ENCODE measurements around the gene VPS8.
"Not testable (repeated sequence)": the region's sequence is repeated elsewhere in the genome, so short reads cannot be mapped to it uniquely, and the experiment has no call there.

The VPS8 gene

DNA sequence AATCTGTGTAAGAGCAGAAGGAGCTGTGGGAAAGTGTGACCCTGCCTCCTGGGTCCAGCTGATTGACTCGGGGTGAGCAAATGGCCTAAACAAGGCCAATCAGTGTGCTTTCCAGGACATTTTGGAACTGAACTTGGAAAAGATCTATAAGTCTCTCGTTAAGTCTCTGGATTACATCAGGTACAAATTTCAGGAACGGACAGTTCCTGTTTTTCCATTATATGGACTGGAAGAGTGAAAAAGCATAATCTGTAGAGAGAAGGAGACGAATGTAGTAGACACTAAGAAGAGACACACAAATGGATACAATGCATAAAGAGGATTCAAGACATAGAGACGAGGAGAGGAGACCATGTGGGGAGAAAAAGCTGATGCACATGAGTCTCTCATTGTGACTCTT, 173.6 kb downstream of the VPS8 start:
- no peak for DNase-seq (ENCODE audit: low spot score)

DNA sequence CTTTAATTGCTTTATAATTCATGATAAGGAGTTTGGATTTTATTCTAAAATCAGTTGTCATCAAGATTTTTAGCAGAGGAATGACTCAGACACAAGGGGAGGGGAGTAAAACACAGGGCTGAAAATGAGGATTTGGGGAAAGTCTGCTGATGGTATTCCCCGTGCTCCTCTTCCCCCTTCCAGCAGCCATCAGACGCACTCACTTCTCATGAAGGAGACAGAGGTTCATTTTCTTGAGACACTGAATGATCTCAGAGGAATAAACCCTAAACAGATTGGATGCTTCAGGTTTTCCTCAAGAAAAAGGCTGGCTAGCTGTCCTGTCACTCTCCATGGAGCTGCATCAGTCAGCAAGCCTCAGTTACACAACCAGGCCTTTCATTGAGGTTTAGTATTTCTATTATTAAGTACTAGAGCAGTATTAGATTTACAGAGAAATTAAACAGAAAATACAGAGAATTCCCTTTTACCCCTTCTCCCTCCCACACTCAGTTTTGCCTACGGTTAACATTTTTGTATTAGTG, 174.5 kb downstream of the VPS8 start:
- DNase-seq (ENCODE audit: low spot score) = no peak

- no peak for DNase-seq (ENCODE audit: low spot score)
These were observed 181.4 kb downstream of the VPS8 start for GRCh38 chr3:184993394-184993793.

- DNase-seq (ENCODE audit: low spot score) = not testable (repeated sequence)
These were observed 191.9 kb downstream of the VPS8 start for GRCh38 chr3:185003876-185004275.

DNA sequence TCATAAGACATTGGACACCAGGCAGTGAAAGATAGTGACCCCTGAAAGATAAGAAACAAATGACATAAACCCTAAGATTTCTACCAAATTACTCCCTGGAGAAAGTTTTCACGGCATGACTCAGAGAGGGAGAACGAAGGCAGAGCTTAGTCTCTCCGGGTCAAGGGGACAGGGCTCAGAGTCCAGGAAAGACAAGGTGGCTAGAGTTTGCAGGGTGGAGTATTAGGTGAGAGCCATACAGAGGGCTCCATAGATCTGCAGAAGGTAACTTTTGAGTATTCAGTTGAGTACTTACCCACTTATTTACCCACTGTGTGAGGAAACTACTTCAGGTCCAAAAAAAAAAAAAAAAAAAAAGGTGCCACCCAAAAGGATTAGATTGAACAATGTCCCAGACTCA, 197.7 kb downstream of the VPS8 start:
- no peak for DNase-seq (ENCODE audit: low spot score)

GRCh38 chr3:185017584-185017983, 205.6 kb downstream of the VPS8 start:
- not testable (repeated sequence) for DNase-seq (ENCODE audit: low spot score)

DNA sequence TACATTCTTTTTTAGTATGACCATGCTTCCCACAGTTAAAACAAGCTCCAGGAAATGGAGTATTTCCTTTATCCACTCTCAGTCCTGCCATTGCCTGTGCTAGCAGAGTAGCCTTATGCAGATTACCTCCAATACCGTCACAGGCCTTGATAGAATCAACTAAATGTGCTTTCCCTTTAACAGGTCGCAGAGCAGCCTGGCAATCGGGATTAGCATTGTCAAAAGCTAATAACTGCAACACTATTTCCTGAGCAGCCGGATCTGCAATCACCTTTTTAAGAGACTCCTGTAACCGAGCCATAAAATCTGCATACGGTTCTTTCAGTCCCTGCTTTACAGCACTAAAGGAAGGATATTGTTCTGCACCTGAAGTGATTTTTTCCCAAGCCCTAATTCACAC, 206.0 kb downstream of the VPS8 start:
- DNase-seq (ENCODE audit: low spot score) = not testable (repeated sequence)

GRCh38 chr3:185021256-185021655, 209.3 kb downstream of the VPS8 start:
- no peak for DNase-seq (ENCODE audit: low spot score)

GRCh38 chr3:185024406-185024805, 212.4 kb downstream of the VPS8 start:
- no peak for DNase-seq (ENCODE audit: low spot score)

- DNase-seq (ENCODE audit: low spot score) = no peak
These were observed 213.0 kb downstream of the VPS8 start for GRCh38 chr3:185024966-185025365.

DNA sequence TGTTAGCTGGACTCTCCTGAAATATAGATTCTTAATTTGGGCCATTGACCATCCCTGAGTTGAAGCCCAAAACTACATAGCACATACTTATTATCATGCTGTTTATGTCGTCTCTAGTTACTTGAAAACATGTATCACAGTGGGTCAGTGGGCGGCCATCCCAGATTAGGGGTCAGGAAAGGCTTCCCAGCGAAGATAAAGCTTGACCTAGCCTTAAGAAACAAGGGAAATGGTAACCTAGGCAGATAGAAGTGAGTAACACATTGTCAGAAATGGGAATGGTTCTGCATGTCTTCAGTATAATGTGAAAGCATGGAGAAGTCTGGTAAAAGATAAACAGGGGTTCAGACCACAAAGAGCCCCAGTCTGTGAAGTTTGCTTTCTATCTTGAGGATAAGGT, 216.2 kb downstream of the VPS8 start:
- DNase-seq (ENCODE audit: low spot score) = no peak

DNA sequence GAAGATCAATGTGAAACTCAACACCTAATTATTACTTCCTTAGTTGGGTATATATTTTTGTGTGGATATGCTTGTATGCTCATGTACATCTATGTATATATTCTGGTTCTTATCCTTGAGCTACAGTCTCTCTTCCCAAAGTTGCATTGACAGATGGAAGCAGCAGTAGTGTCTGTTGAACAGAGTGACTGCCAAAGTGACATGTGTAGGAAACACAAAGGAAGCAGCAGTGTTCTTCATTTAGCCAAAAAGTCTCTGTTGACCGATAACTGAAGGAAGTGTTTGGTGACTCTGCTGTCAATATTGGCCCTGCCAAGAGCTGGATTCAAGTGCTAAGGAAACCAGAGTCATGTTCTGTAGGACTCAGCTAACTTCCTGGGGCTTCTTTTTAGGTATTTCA, 217.1 kb downstream of the VPS8 start:
- DNase-seq (ENCODE audit: low spot score) = no peak

DNA sequence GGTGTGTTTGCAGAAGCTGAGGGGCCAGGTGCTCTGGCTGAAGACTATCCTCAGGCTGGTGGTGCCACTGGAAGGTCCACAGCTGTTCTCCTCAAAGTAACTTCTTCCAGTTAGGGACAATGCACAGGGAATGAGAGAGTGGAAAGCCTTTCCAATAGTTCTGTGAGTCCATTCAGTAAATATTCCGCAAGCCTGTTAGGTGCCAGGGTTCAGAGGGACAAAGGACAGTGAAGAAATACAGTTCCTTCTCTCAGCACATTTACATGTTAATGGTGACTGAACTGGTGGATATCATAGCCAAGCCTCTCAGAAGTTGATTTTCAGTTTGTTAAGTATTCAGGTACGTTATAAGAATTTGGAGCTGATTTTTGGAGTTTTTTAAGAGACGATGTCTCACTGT, 218.4 kb downstream of the VPS8 start:
- no peak for DNase-seq (ENCODE audit: low spot score)

DNA sequence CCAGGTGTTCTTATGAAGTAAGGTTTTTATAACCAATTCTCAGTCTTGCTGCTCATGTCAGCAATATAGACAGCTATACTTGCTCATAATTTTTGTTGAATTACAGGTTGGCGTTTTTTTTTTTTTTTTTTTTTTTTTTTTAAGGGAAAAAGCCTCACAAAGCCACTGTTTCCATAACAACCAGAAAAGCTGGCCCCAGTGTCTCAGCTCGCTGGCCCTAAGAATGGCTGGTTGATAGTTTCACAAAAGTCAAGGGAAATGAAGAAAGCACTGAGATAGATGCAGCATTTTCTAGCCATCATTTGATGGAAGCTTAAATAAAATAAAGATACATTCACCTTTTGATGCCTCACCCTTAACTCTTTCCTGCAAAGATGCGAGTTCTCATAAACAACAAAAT, 219.0 kb downstream of the VPS8 start:
- no peak for DNase-seq (ENCODE audit: low spot score)

DNA sequence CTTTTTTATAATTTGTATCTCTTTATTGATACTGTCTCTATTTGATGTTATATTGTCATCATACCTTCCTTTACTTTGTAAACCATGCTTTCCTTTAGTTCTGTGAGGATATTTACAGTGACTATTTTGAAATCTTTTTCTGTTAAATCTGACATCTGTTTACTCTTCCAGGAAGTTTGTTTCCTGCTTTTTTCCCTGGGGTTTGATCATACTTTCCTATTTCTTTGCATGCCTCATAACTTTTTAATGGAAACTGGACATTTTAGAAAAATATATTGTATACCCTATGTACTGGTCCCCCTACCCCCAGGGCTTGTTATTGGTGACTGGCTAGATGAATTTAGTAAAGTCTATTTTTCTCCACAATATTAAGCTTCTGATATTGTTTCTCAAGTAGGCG, 225.8 kb downstream of the VPS8 start:
- no peak for DNase-seq (ENCODE audit: low spot score)

DNA sequence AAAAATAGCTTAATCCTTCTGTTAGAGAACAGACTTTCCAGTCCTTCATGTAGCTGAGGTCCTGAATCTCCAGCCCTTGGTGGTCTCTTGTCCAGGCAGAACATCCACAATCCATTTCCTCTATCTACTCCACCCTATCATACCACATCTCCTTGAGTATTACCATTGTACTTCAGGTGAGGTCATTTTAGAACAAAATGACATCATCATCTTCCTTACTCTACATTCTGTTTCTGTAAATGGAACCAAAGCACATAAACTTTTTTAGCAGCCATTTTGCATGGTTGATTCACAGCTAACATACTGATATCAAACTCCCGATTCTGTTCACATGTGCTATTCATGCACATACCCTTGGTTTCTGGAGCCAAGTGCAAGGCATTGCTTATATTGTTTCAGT, 228.5 kb downstream of the VPS8 start:
- no peak for DNase-seq (ENCODE audit: low spot score)

DNA sequence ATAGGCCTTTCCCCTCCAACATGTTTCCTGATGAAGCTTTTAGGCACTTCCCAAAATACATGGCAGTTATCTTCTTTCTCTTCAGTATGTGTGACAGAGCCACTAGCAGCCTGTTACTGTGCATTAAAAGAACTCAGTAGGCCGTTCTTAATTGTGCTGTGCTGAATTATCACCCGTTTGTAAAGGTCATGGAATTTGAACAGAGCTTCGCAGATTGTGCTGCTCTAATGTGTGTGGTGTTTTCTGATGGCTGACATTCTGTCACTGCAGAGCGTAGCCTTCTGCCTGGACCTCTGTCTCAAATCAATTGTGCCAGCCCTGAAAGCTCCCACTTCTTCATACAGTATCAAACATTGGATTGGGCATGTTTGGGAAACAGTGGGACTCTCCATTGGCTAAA, 229.6 kb downstream of the VPS8 start:
- DNase-seq (ENCODE audit: low spot score) = no peak

DNA sequence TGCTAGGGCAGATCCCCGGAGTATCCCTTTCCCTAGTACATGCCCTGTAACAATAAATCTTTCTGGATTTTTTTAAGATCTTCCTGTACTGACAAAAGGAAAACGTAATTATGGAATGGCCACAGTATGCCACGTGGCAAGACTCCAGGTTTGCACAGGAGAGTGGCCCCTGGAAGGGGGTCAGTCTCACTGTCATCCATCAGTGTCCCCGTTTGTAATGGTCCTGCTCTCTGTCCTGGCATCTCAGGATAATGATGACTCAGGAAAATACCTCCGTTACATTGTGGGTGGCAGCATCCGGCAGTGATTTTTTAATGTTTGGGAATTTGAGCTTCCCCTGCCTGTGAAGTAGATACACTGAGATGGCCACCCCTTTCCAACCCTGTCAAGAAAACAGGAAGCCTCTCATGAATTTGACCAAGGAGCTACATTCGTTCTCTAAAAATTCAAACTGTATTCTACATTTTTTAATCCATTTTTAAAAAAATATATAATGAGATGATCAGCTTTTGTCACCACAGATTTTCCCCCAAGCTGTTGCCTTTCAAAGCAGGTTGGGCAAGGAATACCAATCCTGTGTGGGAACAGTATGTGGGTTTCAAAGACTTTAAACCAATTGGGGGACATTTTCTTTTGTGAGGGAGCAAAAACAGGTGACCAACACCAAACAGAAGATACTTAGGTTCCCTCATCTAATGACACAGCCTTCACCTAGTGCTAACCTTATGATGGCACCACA, 230.5 kb downstream of the VPS8 start:
- DNase-seq (ENCODE audit: low spot score) = no peak

GRCh38 chr3:185046164-185046515, 234.2 kb downstream of the VPS8 start:
- DNase-seq (ENCODE audit: low spot score) = no peak

DNA sequence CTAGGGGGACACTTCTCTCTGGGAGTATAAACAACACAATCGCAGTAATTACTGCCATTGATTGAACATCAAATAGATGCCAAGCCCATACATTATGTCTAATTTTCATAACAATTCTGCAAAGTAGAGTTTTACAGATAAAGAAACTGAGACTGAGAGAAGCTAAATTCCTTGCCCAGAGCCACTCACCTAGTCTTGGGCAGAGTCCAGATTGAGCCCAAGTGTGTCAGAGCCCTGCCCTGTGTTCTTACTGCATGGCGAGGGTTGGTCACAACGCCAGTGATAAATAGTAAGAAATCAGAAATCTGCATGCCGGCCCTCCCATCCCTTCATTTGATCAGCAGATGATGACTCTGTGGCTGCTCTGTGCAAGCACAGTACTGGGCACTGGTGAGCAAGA, 234.6 kb downstream of the VPS8 start:
- no peak for DNase-seq (ENCODE audit: low spot score)

DNA sequence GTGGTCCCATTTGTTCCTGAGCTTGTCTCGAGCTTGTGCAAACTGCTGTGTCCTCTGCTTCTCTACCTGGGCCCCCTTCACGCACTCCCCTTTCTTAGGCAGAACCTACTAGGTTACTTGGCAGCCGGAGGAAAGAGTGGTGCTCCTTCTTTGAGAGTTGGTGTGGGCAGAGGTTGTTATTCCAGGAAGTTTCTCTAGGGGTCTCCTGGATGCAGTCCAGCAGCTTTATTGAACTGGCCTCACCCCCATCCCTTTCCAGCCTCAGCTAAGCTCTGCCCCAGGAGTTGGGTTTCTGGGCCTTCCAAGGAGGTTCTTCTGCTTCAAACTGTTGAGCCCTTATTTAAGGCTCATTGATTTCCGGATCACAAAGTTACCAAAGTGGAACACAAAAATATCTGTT, 237.7 kb downstream of the VPS8 start:
- no peak for DNase-seq (ENCODE audit: low spot score)

DNA sequence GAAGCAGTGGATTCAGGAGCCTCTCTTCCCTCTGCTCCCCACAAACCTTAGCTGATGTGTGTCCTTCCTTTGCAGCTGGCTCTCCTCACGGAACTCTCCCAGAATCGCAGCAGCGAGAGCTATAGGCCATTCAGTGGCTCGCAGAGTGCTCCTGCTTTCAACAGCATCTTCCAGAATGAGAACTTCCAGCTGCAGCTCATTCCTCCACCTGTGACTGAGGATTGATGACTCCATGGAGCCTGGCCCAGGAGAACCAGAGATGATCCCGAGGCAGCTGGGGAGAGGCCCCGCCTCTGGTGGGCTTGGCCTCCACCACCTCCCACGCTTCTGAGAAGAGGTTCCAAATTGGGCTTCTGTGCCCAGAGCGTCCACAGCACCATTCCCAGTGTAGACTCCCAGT, 239.8 kb downstream of the VPS8 start:
- no peak for DNase-seq (ENCODE audit: low spot score)

DNA sequence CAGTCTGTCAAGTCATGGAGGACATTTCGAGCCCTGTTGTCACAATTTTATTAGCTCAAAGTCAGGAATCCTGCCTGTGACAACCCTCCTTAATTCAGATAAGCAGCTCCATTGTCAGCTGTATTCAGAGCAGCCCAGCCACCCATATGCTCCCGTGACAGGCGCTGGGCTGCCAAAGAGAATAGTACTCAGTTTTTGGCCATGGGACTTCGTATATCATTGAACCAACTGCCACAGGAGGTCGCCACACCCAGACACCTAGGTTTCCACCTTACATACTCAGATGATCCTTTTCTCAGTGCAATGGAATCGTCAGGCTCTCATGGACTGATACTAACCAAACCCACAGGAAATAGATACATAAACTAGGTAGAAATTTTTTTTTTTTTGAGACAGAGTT, 240.7 kb downstream of the VPS8 start:
- DNase-seq (ENCODE audit: low spot score) = no peak

DNA sequence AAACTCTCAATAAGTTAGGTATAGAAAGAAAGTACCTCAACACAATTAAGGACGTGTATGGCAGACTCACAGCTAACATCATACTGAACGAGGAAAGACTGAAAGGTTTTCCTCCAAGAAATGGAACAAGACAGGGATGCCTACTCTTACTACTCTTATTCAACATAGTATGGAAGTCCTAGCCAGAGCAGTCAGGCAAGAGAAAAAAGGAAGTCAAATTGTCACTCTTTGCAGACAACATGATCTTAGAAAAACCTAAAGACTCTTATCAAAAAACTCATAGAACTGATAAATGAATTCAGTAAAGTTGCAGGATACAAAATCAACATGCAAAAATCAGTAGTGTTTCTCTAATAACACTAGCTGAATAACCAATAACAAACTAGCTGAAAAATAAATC, 244.9 kb downstream of the VPS8 start:
- DNase-seq (ENCODE audit: low spot score) = no peak
